HCT116 (cell line): Measurements from ENCODE around the gene CTBP2. TPM values are rescaled to one million over a fixed set of nuclear protein-coding genes. Genes with fewer than 3 reads are reported as not detected.

Experiments used
- ATAC-seq: fragments of 200-7000 bp; cut with Tn5 transposase; 2 replicates; pipeline ENCODE4 v1.9.1; 2020; ENCODE audit warnings: mild to moderate bottlenecking, moderate library complexity
- BruUV-seq: library from RNA; stranded (reverse); fragments of 400-500 nt; replicated peaks from 2 replicates; lab custom pipeline; 2021; lab: Mats Ljungman, UMichigan
- CTCF ChIA-PET: fragments of 300-600 bp; sonication (Branson Sonifier 250); formaldehyde crosslinking; loops from one replicate; lab custom pipeline; 2021; ENCODE audit warnings: antibody characterized with exemption; lab: Charles Lee
- POLR2A ChIA-PET: fragments of 300-600, 350-600 bp; sonication (Branson Sonifier 250); formaldehyde crosslinking; loops from one replicate; lab custom pipeline; 2021; ENCODE audit warnings: antibody characterized with exemption; lab: Charles Lee
- RAD21 ChIA-PET, 2 experiments: fragments of 300-600 bp; sonication (Branson Sonifier 250); formaldehyde crosslinking; loops; one replicate each; lab custom pipeline; 2023; ENCODE audit warnings: low total read pairs in 2 of 2; ENCODE audit not compliant: uncharacterized antibody in 2 of 2, unreplicated experiment in 2 of 2, low non-redundant PET in 1 of 2; lab: Charles Lee
- DNase-seq: peaks from one replicate; pipeline ENCODE4 v3.0.0-alpha.2; 2010; ENCODE audit warnings: low read depth, low spot score
- H2AFZ ChIP-seq: fragments of 200-600 bp; shearing (Covaris generic), sonication (generic); 2 replicates; pipeline ENCODE4 v1.6.1; 2017; ENCODE audit warnings: low read depth, mixed run types, mixed read lengths, antibody characterized with exemption, low read length; ENCODE audit not compliant: poor library complexity, severe bottlenecking
- H3K27ac ChIP-seq: 2 replicates; pipeline ENCODE4 v1.5.1; 2012; ENCODE audit warnings: low read depth, low read length
- H3K27me3 ChIP-seq: fragments of 200-600 bp; sonication (generic); 2 replicates; pipeline ENCODE4 v1.6.1; 2016; ENCODE audit warnings: mixed run types, low read length, mixed read lengths; ENCODE audit not compliant: insufficient read depth
- H3K36me3 ChIP-seq, 2 experiments: fragments of 200-500 bp in 1 of 2; fragments of 200-600 bp in 1 of 2; sonication (Bioruptor generic) in 1 of 2; sonication (generic) in 1 of 2; 2 replicates each; pipeline versions ENCODE4 v1.5.1 to v1.6.1; 2014 to 2016; ENCODE audit warnings: low read length in 2 of 2, inconsistent platforms in 1 of 2, mixed read lengths in 1 of 2, mixed run types in 1 of 2; ENCODE audit not compliant: insufficient read depth in 2 of 2, control insufficient read depth in 1 of 2
- H3K4me1 ChIP-seq, 2 experiments: fragments of 200-600 bp in 1 of 2; sonication (generic) in 1 of 2; 2 replicates each; pipeline versions ENCODE4 v1.5.1 to v1.6.1; 2012 to 2017; ENCODE audit warnings: low read length in 2 of 2, inconsistent platforms in 1 of 2, mild to moderate bottlenecking in 1 of 2, mixed read lengths in 1 of 2, mixed run types in 1 of 2, moderate library complexity in 1 of 2; ENCODE audit not compliant: insufficient read depth in 2 of 2, control insufficient read depth in 1 of 2
- H3K4me2 ChIP-seq: fragments of 200-600 bp; sonication (generic); 2 replicates; pipeline ENCODE4 v1.6.1; 2017; ENCODE audit warnings: mixed run types, low read length, mixed read lengths
- H3K4me3 ChIP-seq, 2 experiments: fragments of 200-600 bp in 1 of 2; sonication (generic) in 1 of 2; replicated peaks in 1 of 2; 2 replicates each; pipeline ENCODE4 v1.5.1; 2011 to 2016; ENCODE audit warnings: low read length in 2 of 2, control low read depth in 1 of 2, low read depth in 1 of 2, mild to moderate bottlenecking in 1 of 2, mixed read lengths in 1 of 2, mixed run types in 1 of 2
- H3K79me2 ChIP-seq: fragments of 200-600 bp; sonication (generic); 2 replicates; pipeline ENCODE4 v1.6.1; 2017; ENCODE audit warnings: mild to moderate bottlenecking, mixed run types, low read length, moderate library complexity, mixed read lengths; ENCODE audit not compliant: insufficient read depth
- H3K9ac ChIP-seq: fragments of 200-600 bp; sonication (generic); 2 replicates; pipeline ENCODE4 v1.6.1; 2016; ENCODE audit warnings: low read length, mixed read lengths
- H3K9me2 ChIP-seq: fragments of 200-600 bp; sonication (generic), shearing (Covaris generic); 2 replicates; pipeline ENCODE4 v1.6.1; 2017; ENCODE audit warnings: mixed run types, mild to moderate bottlenecking, moderate library complexity; ENCODE audit not compliant: insufficient read depth
- H3K9me3 ChIP-seq, 2 experiments: fragments of 200-500 bp in 1 of 2; fragments of 200-600 bp in 1 of 2; sonication (Bioruptor generic) in 1 of 2; sonication (generic) in 1 of 2; 2 replicates each; pipeline ENCODE4 v1.6.1; 2014 to 2017; ENCODE audit warnings: low read length in 2 of 2, mixed read lengths in 2 of 2, inconsistent platforms in 1 of 2, low read depth in 1 of 2, mild to moderate bottlenecking in 1 of 2, mixed run types in 1 of 2, moderate library complexity in 1 of 2; ENCODE audit not compliant: control insufficient read depth in 1 of 2, insufficient read depth in 1 of 2
- H4K20me1 ChIP-seq: fragments of 200-600 bp; sonication (generic), shearing (Covaris generic); 2 replicates; pipeline ENCODE4 v1.6.1; 2017; ENCODE audit warnings: mixed run types, mild to moderate bottlenecking, moderate library complexity; ENCODE audit not compliant: insufficient read depth
- CBX3 ChIP-seq: IDR thresholded peaks from 2 replicates; pipeline ENCODE4 v1.6.1; 2012; ENCODE audit warnings: low read depth
- CEBPB ChIP-seq: IDR thresholded peaks from 2 replicates; pipeline ENCODE4 v1.6.1; 2012; ENCODE audit warnings: low read depth
- CTCF ChIP-seq, 3 experiments: fragments of 200-600 bp in 1 of 3; sonication (generic) in 1 of 3; IDR thresholded peaks in 2 of 3; conservative IDR thresholded peaks in 1 of 3; 2 replicates each; pipeline ENCODE4 v1.5.1; 2012 to 2017; ENCODE audit warnings: low read depth in 2 of 3, low read length in 2 of 3, antibody characterized with exemption in 1 of 3, borderline replicate concordance in 1 of 3, control low read depth in 1 of 3, mild to moderate bottlenecking in 1 of 3, mixed read lengths in 1 of 3, mixed run types in 1 of 3, moderate library complexity in 1 of 3; ENCODE audit not compliant: insufficient read depth in 1 of 3
- EGR1 ChIP-seq: IDR thresholded peaks from 2 replicates; pipeline ENCODE4 v1.6.1; 2012; ENCODE audit warnings: low read depth
- ELF1 ChIP-seq: IDR thresholded peaks from 2 replicates; pipeline ENCODE4 v1.6.1; 2012; ENCODE audit warnings: low read depth, borderline replicate concordance
- FOSL1 ChIP-seq: IDR thresholded peaks from 2 replicates; pipeline ENCODE4 v1.6.1; 2012; ENCODE audit warnings: low read depth
- JUND ChIP-seq: IDR thresholded peaks from 2 replicates; pipeline ENCODE4 v1.6.1; 2012
- MAX ChIP-seq: IDR thresholded peaks from 2 replicates; pipeline ENCODE4 v1.6.1; 2012
- POLR2A ChIP-seq: IDR thresholded peaks from 2 replicates; pipeline ENCODE4 v1.7.0; 2011; ENCODE audit warnings: borderline replicate concordance; ENCODE audit not compliant: insufficient read depth, insufficient read length; ENCODE audit errors: extremely low read depth
- POLR2AphosphoS5 ChIP-seq: IDR thresholded peaks from 2 replicates; pipeline ENCODE4 v1.6.1; 2011; ENCODE audit warnings: mild to moderate bottlenecking, low read depth, low read length, moderate library complexity
- RAD21 ChIP-seq: IDR thresholded peaks from 2 replicates; pipeline ENCODE4 v1.6.1; 2012; ENCODE audit warnings: low read depth, mild to moderate bottlenecking
- SIN3A ChIP-seq: IDR thresholded peaks from 2 replicates; pipeline ENCODE4 v1.6.1; 2012; ENCODE audit warnings: low read depth
- SRF ChIP-seq: IDR thresholded peaks from 2 replicates; pipeline ENCODE4 v1.6.1; 2012; ENCODE audit warnings: low read depth
- TCF7L2 ChIP-seq: IDR thresholded peaks from 2 replicates; pipeline ENCODE4 v1.7.0; 2011; ENCODE audit warnings: borderline replicate concordance, inconsistent platforms; ENCODE audit not compliant: insufficient read depth, insufficient read length; ENCODE audit errors: extremely low read depth
- ZBTB33 ChIP-seq: IDR thresholded peaks from 2 replicates; pipeline ENCODE4 v1.6.1; 2011; ENCODE audit warnings: mild to moderate bottlenecking, low read length, moderate library complexity; ENCODE audit not compliant: insufficient replicate concordance; ENCODE audit errors: extremely low read depth
- ZNF274 ChIP-seq: fragments of 200-500 bp; sonication (Bioruptor generic); IDR thresholded peaks from 2 replicates; pipeline ENCODE4 v1.6.1; 2014; ENCODE audit warnings: mild to moderate bottlenecking, low read depth, low read length, inconsistent platforms
- intact Hi-C: fragments of 100-400 bp; cut with micrococcal nuclease; formaldehyde crosslinking; loops from 2 replicates; pipeline ENCODE4 v1.10.0; 2022
- total RNA-seq: library from RNA; stranded (reverse); gene quantifications from one replicate; pipeline ENCODE4 v1.2.1, GENCODE V29; 2021; ENCODE audit not compliant: unreplicated experiment

CTBP2 gene
- total RNA-seq, 1 experiment from 2014 or later: 144 TPM

GRCh38 chr10:124957404-124957947 is 202.9 kb downstream of the CTBP2 start:
- BruUV-seq: no TSS peak
- TF ChIP-seq SIN3A (no peak), RAD21 (no peak), ZBTB33 (no peak), MAX (no peak), POLR2A (no peak), CTCF (IDR thresholded peaks at IDR 0.05 in 2 of 3, conservative IDR thresholded peaks at IDR 0.05 in 1 of 3; ENCODE audit: borderline replicate concordance in 1 of 3, insufficient read depth in 1 of 3, low read depth in 2 of 3, low read length in 2 of 3) (no peak), JUND (no peak), ELF1 (no peak), SRF (no peak), CEBPB (no peak), CBX3 (no peak), FOSL1 (no peak), ZNF274 (no peak), POLR2AphosphoS5 (no peak), TCF7L2 (no peak), EGR1 (no peak)
- DNase-seq (no peak), ATAC-seq (no peak)
- Histone ChIP-seq H3K9me2 (no peaks in the 10 kb centered on the region), H3K4me1 (peaks cover 0 to 7% of the 10 kb centered on the region in 2 experiments), H3K36me3 (no peaks in the 10 kb centered on the region), H3K9me3 (no peaks in the 10 kb centered on the region), H3K9ac (no peak overlapping the region), H3K4me3 (no peak overlapping the region), H3K79me2 (peaks cover 90% of the 10 kb centered on the region), H3K27me3 (no peaks in the 10 kb centered on the region), H3K4me2 (no peak overlapping the region), H4K20me1 (peaks cover 21% of the 10 kb centered on the region; the same call in 1 of the 2 replicates), H2AFZ (no peak overlapping the region), H3K27ac (no peak overlapping the region)
- POLR2A ChIA-PET: no interaction called here
- CTCF ChIA-PET: no interaction called here
- RAD21 ChIA-PET: no interaction called here
- intact Hi-C loops: no loop called here
